CD8-positive, alpha-beta memory T cell (primary cell): Measurements from ENCODE around the gene DNAJC6. TPM values are rescaled to one million over a fixed set of nuclear protein-coding genes. Genes with fewer than 3 reads are reported as not detected.

Experiments used
- CTCF ChIA-PET: fragments of 350-600 bp; sonication (Branson Sonifier 250); formaldehyde crosslinking; loops from one replicate; lab custom pipeline; 2021; ENCODE audit warnings: antibody characterized with exemption; lab: Charles Lee
- POLR2A ChIA-PET: fragments of 350-600 bp; sonication (Branson Sonifier 250); formaldehyde crosslinking; loops from one replicate; lab custom pipeline; 2021; ENCODE audit warnings: antibody characterized with exemption; lab: Charles Lee
- DNase-seq, 5 donors: peaks; one replicate each; pipeline versions ENCODE4 v3.0.0 to v3.0.0-alpha.2; 2020 to 2022; ENCODE audit warnings: mixed read lengths in 1 of 5
- H3K27ac ChIP-seq: one replicate; pipeline ENCODE4 v1.7.0; 2013; ENCODE audit warnings: low read depth, mild to moderate bottlenecking, low read length, moderate library complexity
- H3K27me3 ChIP-seq: 2 replicates; pipeline ENCODE4 v1.7.0; 2013; ENCODE audit warnings: low read length, mild to moderate bottlenecking; ENCODE audit not compliant: insufficient read depth, poor library complexity, severe bottlenecking
- H3K36me3 ChIP-seq: 2 replicates; pipeline ENCODE4 v1.7.0; 2013; ENCODE audit warnings: mild to moderate bottlenecking, low read length, moderate library complexity; ENCODE audit not compliant: insufficient read depth
- H3K4me1 ChIP-seq: 2 replicates; pipeline ENCODE4 v1.7.0; 2013; ENCODE audit warnings: mild to moderate bottlenecking, low read length, moderate library complexity; ENCODE audit not compliant: insufficient read depth
- H3K4me3 ChIP-seq: 2 replicates; pipeline ENCODE4 v1.7.0; 2013; ENCODE audit warnings: mild to moderate bottlenecking, low read length
- H3K9me3 ChIP-seq: 2 replicates; pipeline ENCODE4 v1.7.0; 2013; ENCODE audit warnings: mild to moderate bottlenecking, low read length
- H3K27ac Mint-ChIP-seq, 8 donors: one replicate each; pipeline ENCODE4 v1.8.0; 2020 to 2021; ENCODE audit warnings: mixed read lengths in 8 of 8, mild to moderate bottlenecking in 6 of 8, inconsistent platforms in 3 of 8, moderate library complexity in 3 of 8
- H3K27me3 Mint-ChIP-seq, 2 donors: one replicate each; pipeline ENCODE4 v1.8.0; 2020 to 2021; ENCODE audit warnings: mixed read lengths in 2 of 2, mild to moderate bottlenecking in 1 of 2, moderate library complexity in 1 of 2
- H3K36me3 Mint-ChIP-seq, 3 donors: one replicate each; pipeline ENCODE4 v1.8.0; 2020 to 2021; ENCODE audit warnings: mixed read lengths in 3 of 3, inconsistent platforms in 1 of 3, mild to moderate bottlenecking in 1 of 3
- H3K4me1 Mint-ChIP-seq, 3 donors: one replicate each; pipeline ENCODE4 v1.8.0; 2020 to 2021; ENCODE audit warnings: mixed read lengths in 3 of 3, inconsistent platforms in 1 of 3, mild to moderate bottlenecking in 1 of 3
- H3K4me3 Mint-ChIP-seq, 7 donors: one replicate each; pipeline ENCODE4 v1.8.0; 2020 to 2021; ENCODE audit warnings: mixed read lengths in 7 of 7, mild to moderate bottlenecking in 6 of 7, moderate library complexity in 4 of 7, inconsistent platforms in 2 of 7
- H3K9me3 Mint-ChIP-seq, 5 donors: one replicate each; pipeline ENCODE4 v1.8.0; 2020 to 2022; ENCODE audit warnings: mixed read lengths in 5 of 5, mild to moderate bottlenecking in 3 of 5, moderate library complexity in 2 of 5, inconsistent platforms in 1 of 5
- polyA plus RNA-seq: library from polyadenylated mRNA; unstranded; fragments of 300-500 nt; fragmentation: Illumina TruSeq; gene quantifications from one replicate; pipeline ENCODE4 v1.2.3, GENCODE V29; 2021
- total RNA-seq, 2 experiments: library from RNA; stranded (reverse); gene quantifications; one replicate each; pipeline ENCODE4 v1.2.3, GENCODE V29; 2021

DNAJC6 gene
- total and polyA plus RNA-seq, 3 experiments from 2014 or later = 1.0 to 5.6 (median 5.1) TPM

- POLR2A ChIA-PET = no interaction called here
- DNase-seq = no peak
- H3K4me1 ChIP-seq = no peaks in the 10 kb centered on the region
- no peak overlapping the region for H3K27ac ChIP-seq
- no peaks in the 10 kb centered on the region for H3K36me3 ChIP-seq
- CTCF ChIA-PET = no interaction called here
- H3K27me3 ChIP-seq = no peaks in the 10 kb centered on the region
- H3K27me3 Mint-ChIP-seq = no peaks in the 10 kb centered on the region
- no peak overlapping the region for H3K27ac Mint-ChIP-seq
- H3K9me3 ChIP-seq = no peaks in the 10 kb centered on the region
- no peaks in the 10 kb centered on the region for H3K4me1 Mint-ChIP-seq
- no peak overlapping the region for H3K4me3 ChIP-seq
- H3K9me3 Mint-ChIP-seq = no peaks in the 10 kb centered on the region
- no peak overlapping the region for H3K4me3 Mint-ChIP-seq
- H3K36me3 Mint-ChIP-seq = no peaks in the 10 kb centered on the region
Observed at GRCh38 chr1:65344171-65344814, 35.0 kb downstream of the DNAJC6 start.

GRCh38 chr1:65346190-65346589 lies 36.8 kb downstream of the DNAJC6 start:
- H3K9me3 Mint-ChIP-seq = peaks cover 0 to 2% (median 0%) of the 10 kb centered on the region in 5 donors
- no peaks in the 10 kb centered on the region for H3K4me1 Mint-ChIP-seq
- CTCF ChIA-PET = interaction anchor here (1.1 kb wide), 1 partner anchor 9 kb away, joined by 3 read pairs; no protein-coding TSS in a partner anchor

GRCh38 chr1:65355031-65355712 lies 45.8 kb downstream of the DNAJC6 start:
- Histone ChIP-seq H3K9me3 (no peaks in the 10 kb centered on the region), H3K4me3 (no peak overlapping the region), H3K36me3 (no peaks in the 10 kb centered on the region), H3K4me1 (no peaks in the 10 kb centered on the region), H3K27ac (no peak overlapping the region), H3K27me3 (no peaks in the 10 kb centered on the region)
- no peak overlapping the region for H3K4me3 Mint-ChIP-seq
- ChIA-PET CTCF (interaction anchor here (1.1 kb wide), 1 partner anchor 9 kb away, joined by 3 read pairs; no protein-coding TSS in a partner anchor), POLR2A (no interaction called here)
- no peaks in the 10 kb centered on the region for H3K9me3 Mint-ChIP-seq
- H3K36me3 Mint-ChIP-seq = peaks cover 0 to 7% (median 0%) of the 10 kb centered on the region in 3 donors
- H3K4me1 Mint-ChIP-seq = no peaks in the 10 kb centered on the region
- no peaks in the 10 kb centered on the region for H3K27me3 Mint-ChIP-seq
- no peak overlapping the region for H3K27ac Mint-ChIP-seq
- no peak for DNase-seq

More at GRCh38 chr1:65346190-65346589, 36.8 kb downstream of the DNAJC6 start:
- Histone ChIP-seq H3K4me3 (no peak overlapping the region), H3K27ac (no peak overlapping the region), H3K27me3 (no peaks in the 10 kb centered on the region), H3K36me3 (no peaks in the 10 kb centered on the region), H3K4me1 (no peaks in the 10 kb centered on the region), H3K9me3 (no peaks in the 10 kb centered on the region)
- Mint-ChIP-seq H3K36me3 (peaks cover 0 to 7% (median 1%) of the 10 kb centered on the region in 3 donors), H3K27me3 (no peaks in the 10 kb centered on the region), H3K4me3 (no peak overlapping the region), H3K27ac (no peak overlapping the region)
- POLR2A ChIA-PET = no interaction called here
- no peak for DNase-seq

GRCh38 chr1:65357291-65357960 lies 48.1 kb downstream of the DNAJC6 start:
- H3K36me3 Mint-ChIP-seq = peaks cover 0 to 3% (median 0%) of the 10 kb centered on the region in 3 donors
- H3K27ac Mint-ChIP-seq = no peak overlapping the region
- no peaks in the 10 kb centered on the region for H3K27me3 Mint-ChIP-seq
- ChIA-PET CTCF (no interaction called here), POLR2A (no interaction called here)
- H3K4me3 Mint-ChIP-seq = no peak overlapping the region
- Histone ChIP-seq H3K36me3 (no peaks in the 10 kb centered on the region), H3K27me3 (no peaks in the 10 kb centered on the region), H3K4me1 (no peaks in the 10 kb centered on the region), H3K27ac (no peak overlapping the region), H3K4me3 (no peak overlapping the region), H3K9me3 (no peaks in the 10 kb centered on the region)
- H3K9me3 Mint-ChIP-seq = no peaks in the 10 kb centered on the region
- no peak for DNase-seq
- H3K4me1 Mint-ChIP-seq = no peaks in the 10 kb centered on the region

- Histone ChIP-seq H3K27me3 (no peaks in the 10 kb centered on the region), H3K4me3 (no peak overlapping the region), H3K27ac (no peak overlapping the region), H3K4me1 (no peaks in the 10 kb centered on the region), H3K9me3 (no peaks in the 10 kb centered on the region), H3K36me3 (no peaks in the 10 kb centered on the region)
- Mint-ChIP-seq H3K27me3 (peaks cover 0 to 2% of the 10 kb centered on the region in 2 donors), H3K36me3 (peaks cover 0 to 3% (median 0%) of the 10 kb centered on the region in 3 donors), H3K9me3 (no peaks in the 10 kb centered on the region), H3K4me1 (no peaks in the 10 kb centered on the region), H3K27ac (no peak overlapping the region), H3K4me3 (no peak overlapping the region)
- no peak for DNase-seq
- ChIA-PET CTCF (no interaction called here), POLR2A (no interaction called here)
Observed at GRCh38 chr1:65359888-65360287, 50.5 kb downstream of the DNAJC6 start.

GRCh38 chr1:65360648-65361047 lies 51.3 kb downstream of the DNAJC6 start:
- no peak overlapping the region for H3K27ac Mint-ChIP-seq
- H3K36me3 ChIP-seq = no peaks in the 10 kb centered on the region
- peaks cover 0 to 3% (median 0%) of the 10 kb centered on the region in 3 donors for H3K36me3 Mint-ChIP-seq
- H3K9me3 ChIP-seq = no peaks in the 10 kb centered on the region
- no peaks in the 10 kb centered on the region for H3K4me1 ChIP-seq
- H3K4me3 Mint-ChIP-seq = no peak overlapping the region
- ChIA-PET CTCF (no interaction called here), POLR2A (no interaction called here)
- no peak for DNase-seq
- H3K27me3 Mint-ChIP-seq = peaks cover 0 to 2% of the 10 kb centered on the region in 2 donors
- H3K27me3 ChIP-seq = no peaks in the 10 kb centered on the region
- no peaks in the 10 kb centered on the region for H3K4me1 Mint-ChIP-seq
- no peak overlapping the region for H3K27ac ChIP-seq
- no peak overlapping the region for H3K4me3 ChIP-seq
- H3K9me3 Mint-ChIP-seq = no peaks in the 10 kb centered on the region

- Mint-ChIP-seq H3K27ac (no peak overlapping the region), H3K27me3 (peaks cover 0 to 2% of the 10 kb centered on the region in 2 donors), H3K4me3 (no peak overlapping the region), H3K36me3 (peaks cover 0 to 7% (median 2%) of the 10 kb centered on the region in 3 donors), H3K9me3 (no peaks in the 10 kb centered on the region), H3K4me1 (no peaks in the 10 kb centered on the region)
- Histone ChIP-seq H3K4me3 (no peak overlapping the region), H3K36me3 (no peaks in the 10 kb centered on the region), H3K4me1 (no peaks in the 10 kb centered on the region), H3K27ac (no peak overlapping the region), H3K9me3 (no peaks in the 10 kb centered on the region), H3K27me3 (no peaks in the 10 kb centered on the region)
- CTCF ChIA-PET = no interaction called here
- DNase-seq = no peak
- POLR2A ChIA-PET = no interaction called here
Observed at GRCh38 chr1:65362545-65362944, 53.2 kb downstream of the DNAJC6 start.

GRCh38 chr1:65363484-65363883 lies 54.1 kb downstream of the DNAJC6 start:
- CTCF ChIA-PET = no interaction called here
- no peaks in the 10 kb centered on the region for H3K36me3 ChIP-seq

More at GRCh38 chr1:65363484-65363883, 54.1 kb downstream of the DNAJC6 start:
- Histone ChIP-seq H3K27ac (no peak overlapping the region), H3K9me3 (no peaks in the 10 kb centered on the region), H3K4me1 (no peaks in the 10 kb centered on the region), H3K4me3 (no peak overlapping the region), H3K27me3 (no peaks in the 10 kb centered on the region)
- H3K27ac Mint-ChIP-seq = no peak overlapping the region
- H3K9me3 Mint-ChIP-seq = no peaks in the 10 kb centered on the region
- POLR2A ChIA-PET = no interaction called here
- H3K4me1 Mint-ChIP-seq = no peaks in the 10 kb centered on the region
- no peak overlapping the region for H3K4me3 Mint-ChIP-seq
- no peak for DNase-seq
- peaks cover 0 to 7% (median 0%) of the 10 kb centered on the region in 3 donors for H3K36me3 Mint-ChIP-seq
- H3K27me3 Mint-ChIP-seq = peaks cover 0 to 2% of the 10 kb centered on the region in 2 donors
